Stimulated activated CD4-positive, alpha-beta T cell treated with anti-CD3 and anti-CD28 coated beads, Interleukin-15, amount 100 ng/mL, for 1 hour (primary cell): Measurements from ENCODE around the gene FBN2.

Source experiments
- DNase-seq, 2 donors: peaks; one replicate each; pipeline ENCODE4 v3.0.0-alpha.2; 2020; ENCODE audit warnings: low read depth in 1 of 2, low spot score in 1 of 2

The FBN2 gene

DNA sequence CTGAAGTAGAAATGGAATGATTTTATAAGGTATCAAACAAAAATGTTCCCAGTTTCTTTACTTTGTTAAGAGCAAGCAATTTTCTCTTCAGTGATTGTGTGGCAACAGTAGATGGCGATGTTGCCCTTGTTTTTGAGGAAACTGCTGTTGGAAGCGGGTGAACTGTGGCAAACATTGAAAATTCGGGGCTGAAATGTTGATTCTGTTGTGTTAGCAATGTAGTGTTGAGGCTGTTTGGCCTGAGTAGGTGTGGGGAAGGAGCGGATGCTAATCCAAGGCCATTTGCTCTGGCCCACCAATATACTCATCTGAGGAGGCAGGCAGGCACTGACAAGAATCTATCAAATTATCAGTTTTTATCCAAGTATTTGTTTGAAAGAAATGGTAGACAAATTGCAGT is 324.7 kb downstream of the FBN2 start:
- no peak for DNase-seq

DNA sequence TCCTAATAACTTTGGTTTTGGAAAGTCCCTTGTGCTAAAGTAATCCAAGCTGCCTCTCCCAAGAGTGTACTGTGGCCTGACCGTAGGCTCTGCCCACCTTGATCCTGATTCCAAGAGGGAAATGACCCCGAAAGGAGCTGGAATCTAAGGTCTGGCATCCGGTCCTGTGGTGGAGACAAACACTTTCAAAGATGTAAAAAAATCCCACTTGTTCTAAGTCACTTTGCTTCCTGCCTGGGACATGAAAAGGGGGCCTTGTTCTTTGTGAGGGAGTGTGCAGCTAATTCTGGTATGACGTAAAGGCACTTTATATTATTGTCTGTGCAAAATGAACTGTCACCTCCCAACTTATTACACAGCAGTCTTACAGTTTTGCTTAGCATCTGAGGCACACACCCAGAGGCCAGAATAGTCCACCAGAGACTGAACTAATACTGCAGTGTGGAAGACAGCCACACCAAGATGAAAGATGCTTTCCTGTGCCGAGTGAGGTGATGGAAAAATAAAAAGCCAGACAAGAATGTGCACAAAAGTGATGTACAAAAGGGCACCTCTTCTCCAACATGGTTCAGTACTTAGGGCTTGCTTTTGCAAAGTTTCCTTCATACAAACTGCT is 325.7 kb downstream of the FBN2 start:
- DNase-seq, result no peak

DNA sequence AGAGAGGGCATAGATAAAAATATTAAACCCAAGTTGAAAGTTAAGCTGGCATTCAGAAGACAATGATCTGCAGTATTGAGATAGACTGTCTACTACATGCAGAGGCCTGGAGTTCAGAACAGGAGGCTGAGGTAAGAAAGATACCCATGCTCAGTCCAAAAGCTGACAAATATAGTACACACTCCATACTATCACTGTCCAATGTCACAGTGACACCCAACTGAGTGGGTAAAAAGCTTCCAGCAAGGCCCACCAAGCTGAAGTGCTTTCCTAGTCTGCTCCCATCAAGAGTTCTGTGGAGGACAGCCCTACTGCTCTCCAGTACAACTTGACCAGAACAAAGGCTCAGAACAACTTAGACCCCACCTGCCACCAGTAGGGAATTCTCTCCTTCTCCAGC is 329.6 kb downstream of the FBN2 start:
- DNase-seq, result no peak
